ENCODE data around the gene DSG2.

The DSG2 gene

DNA sequence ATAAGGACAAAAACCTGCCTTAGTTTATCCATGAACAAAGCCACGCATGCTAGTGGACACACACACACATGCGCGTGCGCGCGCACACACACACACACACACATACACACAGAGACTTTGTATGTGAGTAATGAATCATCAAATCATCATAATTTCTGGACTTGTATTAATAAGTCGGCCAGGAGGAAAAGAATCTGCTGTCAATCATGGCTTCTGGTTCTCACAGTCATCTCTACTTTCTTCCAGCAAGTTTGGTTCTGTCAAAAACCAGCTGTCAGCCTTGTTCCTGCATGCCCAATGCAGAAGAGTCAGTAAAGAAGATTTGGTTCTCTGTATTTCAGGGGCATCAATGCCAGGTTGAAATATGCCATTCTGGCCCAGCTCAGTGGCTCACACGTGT is 92.6 kb downstream of the DSG2 start:
- no peak for DNase-seq (ENCODE audit: low spot score)

DNA sequence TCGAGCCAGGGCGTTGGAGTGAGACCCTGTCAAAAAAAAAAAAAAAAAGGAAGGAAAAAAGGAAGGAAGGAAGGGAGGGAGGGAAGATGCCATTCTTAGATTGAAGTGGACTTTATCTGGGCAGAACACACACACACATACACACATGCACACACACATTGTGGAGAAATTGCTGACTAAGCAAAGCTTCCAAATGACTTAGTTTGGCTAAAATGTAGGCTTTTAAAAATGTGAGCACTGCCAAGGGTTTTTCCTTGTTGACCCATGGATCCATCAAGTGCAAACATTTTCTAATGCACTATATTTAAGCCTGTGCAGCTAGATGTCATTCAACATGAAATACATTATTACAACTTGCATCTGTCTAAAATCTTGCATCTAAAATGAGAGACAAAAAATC is 93.1 kb downstream of the DSG2 start:
- no peak for DNase-seq (ENCODE audit: low spot score)

DNA sequence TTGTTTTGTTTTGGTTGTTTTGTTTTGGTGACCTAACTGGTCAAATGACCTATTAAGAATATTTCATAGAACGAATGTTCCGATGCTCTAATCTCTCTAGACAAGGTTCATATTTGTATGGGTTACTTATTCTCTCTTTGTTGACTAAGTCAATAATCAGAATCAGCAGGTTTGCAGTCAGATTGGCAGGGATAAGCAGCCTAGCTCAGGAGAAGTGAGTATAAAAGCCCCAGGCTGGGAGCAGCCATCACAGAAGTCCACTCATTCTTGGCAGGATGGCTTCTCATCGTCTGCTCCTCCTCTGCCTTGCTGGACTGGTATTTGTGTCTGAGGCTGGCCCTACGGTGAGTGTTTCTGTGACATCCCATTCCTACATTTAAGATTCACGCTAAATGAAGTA is 93.7 kb downstream of the DSG2 start, which contains the start of gene TTR:
TSS of gene TTR (plus strand) at position 250 of the 400 bp plus-strand sequence. CDS start at position 276, 26 bp downstream.
- no peak for DNase-seq (ENCODE audit: low spot score)

DNA sequence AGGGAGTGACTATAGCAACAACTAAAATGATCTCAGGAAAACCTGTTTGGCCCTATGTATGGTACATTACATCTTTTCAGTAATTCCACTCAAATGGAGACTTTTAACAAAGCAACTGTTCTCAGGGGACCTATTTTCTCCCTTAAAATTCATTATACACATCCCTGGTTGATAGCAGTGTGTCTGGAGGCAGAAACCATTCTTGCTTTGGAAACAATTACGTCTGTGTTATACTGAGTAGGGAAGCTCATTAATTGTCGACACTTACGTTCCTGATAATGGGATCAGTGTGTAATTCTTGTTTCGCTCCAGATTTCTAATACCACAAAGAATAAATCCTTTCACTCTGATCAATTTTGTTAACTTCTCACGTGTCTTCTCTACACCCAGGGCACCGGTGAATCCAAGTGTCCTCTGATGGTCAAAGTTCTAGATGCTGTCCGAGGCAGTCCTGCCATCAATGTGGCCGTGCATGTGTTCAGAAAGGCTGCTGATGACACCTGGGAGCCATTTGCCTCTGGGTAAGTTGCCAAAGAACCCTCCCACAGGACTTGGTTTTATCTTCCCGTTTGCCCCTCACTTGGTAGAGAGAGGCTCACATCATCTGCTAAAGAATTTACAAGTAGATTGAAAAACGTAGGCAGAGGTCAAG is 94.7 kb downstream of the DSG2 start:
- no peak for DNase-seq (ENCODE audit: low spot score)

DNA sequence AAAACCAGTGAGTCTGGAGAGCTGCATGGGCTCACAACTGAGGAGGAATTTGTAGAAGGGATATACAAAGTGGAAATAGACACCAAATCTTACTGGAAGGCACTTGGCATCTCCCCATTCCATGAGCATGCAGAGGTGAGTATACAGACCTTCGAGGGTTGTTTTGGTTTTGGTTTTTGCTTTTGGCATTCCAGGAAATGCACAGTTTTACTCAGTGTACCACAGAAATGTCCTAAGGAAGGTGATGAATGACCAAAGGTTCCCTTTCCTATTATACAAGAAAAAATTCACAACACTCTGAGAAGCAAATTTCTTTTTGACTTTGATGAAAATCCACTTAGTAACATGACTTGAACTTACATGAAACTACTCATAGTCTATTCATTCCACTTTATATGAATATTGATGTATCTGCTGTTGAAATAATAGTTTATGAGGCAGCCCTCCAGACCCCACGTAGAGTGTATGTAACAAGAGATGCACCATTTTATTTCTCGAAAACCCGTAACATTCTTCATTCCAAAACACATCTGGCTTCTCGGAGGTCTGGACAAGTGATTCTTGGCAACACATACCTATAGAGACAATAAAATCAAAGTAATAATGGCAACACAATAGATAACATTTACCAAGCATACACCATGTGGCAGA is 97.3 kb downstream of the DSG2 start:
- no peak for DNase-seq (ENCODE audit: low spot score)

DNA sequence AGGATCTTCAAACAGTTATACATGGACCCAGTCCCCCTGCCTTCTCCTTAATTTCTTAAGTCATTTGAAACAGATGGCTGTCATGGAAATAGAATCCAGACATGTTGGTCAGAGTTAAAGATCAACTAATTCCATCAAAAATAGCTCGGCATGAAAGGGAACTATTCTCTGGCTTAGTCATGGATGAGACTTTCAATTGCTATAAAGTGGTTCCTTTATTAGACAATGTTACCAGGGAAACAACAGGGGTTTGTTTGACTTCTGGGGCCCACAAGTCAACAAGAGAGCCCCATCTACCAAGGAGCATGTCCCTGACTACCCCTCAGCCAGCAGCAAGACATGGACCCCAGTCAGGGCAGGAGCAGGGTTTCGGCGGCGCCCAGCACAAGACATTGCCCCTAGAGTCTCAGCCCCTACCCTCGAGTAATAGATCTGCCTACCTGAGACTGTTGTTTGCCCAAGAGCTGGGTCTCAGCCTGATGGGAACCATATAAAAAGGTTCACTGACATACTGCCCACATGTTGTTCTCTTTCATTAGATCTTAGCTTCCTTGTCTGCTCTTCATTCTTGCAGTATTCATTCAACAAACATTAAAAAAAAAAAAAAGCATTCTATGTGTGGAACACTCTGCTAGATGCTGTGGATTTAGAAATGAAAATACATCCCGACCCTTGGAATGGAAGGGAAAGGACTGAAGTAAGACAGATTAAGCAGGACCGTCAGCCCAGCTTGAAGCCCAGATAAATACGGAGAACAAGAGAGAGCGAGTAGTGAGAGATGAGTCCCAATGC is 98.3 kb downstream of the DSG2 start:
- DNase-seq (ENCODE audit: low spot score): no peak

DNA sequence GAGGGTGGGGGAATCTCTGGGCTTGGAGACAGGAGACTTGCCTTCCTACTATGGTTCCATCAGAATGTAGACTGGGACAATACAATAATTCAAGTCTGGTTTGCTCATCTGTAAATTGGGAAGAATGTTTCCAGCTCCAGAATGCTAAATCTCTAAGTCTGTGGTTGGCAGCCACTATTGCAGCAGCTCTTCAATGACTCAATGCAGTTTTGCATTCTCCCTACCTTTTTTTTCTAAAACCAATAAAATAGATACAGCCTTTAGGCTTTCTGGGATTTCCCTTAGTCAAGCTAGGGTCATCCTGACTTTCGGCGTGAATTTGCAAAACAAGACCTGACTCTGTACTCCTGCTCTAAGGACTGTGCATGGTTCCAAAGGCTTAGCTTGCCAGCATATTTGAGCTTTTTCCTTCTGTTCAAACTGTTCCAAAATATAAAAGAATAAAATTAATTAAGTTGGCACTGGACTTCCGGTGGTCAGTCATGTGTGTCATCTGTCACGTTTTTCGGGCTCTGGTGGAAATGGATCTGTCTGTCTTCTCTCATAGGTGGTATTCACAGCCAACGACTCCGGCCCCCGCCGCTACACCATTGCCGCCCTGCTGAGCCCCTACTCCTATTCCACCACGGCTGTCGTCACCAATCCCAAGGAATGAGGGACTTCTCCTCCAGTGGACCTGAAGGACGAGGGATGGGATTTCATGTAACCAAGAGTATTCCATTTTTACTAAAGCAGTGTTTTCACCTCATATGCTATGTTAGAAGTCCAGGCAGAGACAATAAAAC is 100.2 kb downstream of the DSG2 start:
- DNase-seq (ENCODE audit: low spot score): peak; percentile 10
